Pancreas (tissue), 10 donors: ENCODE results near the gene LPO. TPM values are rescaled to one million over a fixed set of nuclear protein-coding genes. Genes with fewer than 3 reads are reported as not detected.

Experiments used
- ATAC-seq, 4 donors: fragments of 200-7000 bp; cut with Tn5 transposase; one replicate each; pipeline versions ENCODE4 v1.8.0 to v1.9.1; 2020; ENCODE audit warnings: mild to moderate bottlenecking in 4 of 4, moderate library complexity in 4 of 4
- DNase-seq, 6 donors: peaks; one replicate each; pipeline ENCODE4 v3.0.0-alpha.2; 2020
- FAIRE-seq: peaks from 2 replicates; lab custom pipeline; 2012; peaks lifted over from hg19 to GRCh38; lab: Jason Lieb, UNC
- H3K27ac ChIP-seq, 4 donors: fragments of 200-600 bp; sonication (generic); 1 replicate in 3 of 4; 2 replicates in 1 of 4; pipeline versions ENCODE4 v1.5.0 to v1.8.0; 2020
- H3K27me3 ChIP-seq, 4 donors: fragments of 200-600 bp; one replicate each; pipeline ENCODE4 v1.8.0; 2021
- H3K36me3 ChIP-seq, 3 donors: fragments of 200-600 bp; sonication (generic) in 1 of 3; one replicate each; pipeline versions ENCODE4 v1.5.0 to v1.8.0; 2020 to 2021
- H3K4me1 ChIP-seq, 3 donors: fragments of 200-600 bp; one replicate each; pipeline ENCODE4 v1.8.0; 2021
- H3K4me3 ChIP-seq, 4 donors: fragments of 200-600 bp; sonication (generic) in 2 of 4; one replicate each; pipeline versions ENCODE4 v1.5.0 to v1.8.0; 2020 to 2021
- H3K9me3 ChIP-seq, 4 donors: fragments of 200-600 bp; one replicate each; pipeline ENCODE4 v1.8.0; 2021
- WGBS, 2 donors: extraction: QIAGEN DNeasy Blood & Tissue Kit; methylation state at CpG; one replicate each; pipeline ENCODE4 v1.1.7; 2013; 5-methylcytosine and 5-hydroxymethylcytosine counted together
- intact Hi-C, 3 donors: fragments of 100-400 bp; cut with DNase I; formaldehyde crosslinking; loops; one replicate each; pipeline versions ENCODE4 v1.11.1 to v1.14.2; 2022
- polyA plus RNA-seq, 2 donors: library from polyadenylated mRNA; stranded (reverse); fragments of 200-250 nt; gene quantifications; one replicate each; pipeline ENCODE4 v1.2.3, GENCODE V29; 2013
- total RNA-seq, 6 donors: library from RNA; stranded (reverse); fragmentation: NEBNext Ultra II Directional in 4 of 6; extraction: Animal tissue kit (Norgen Biotek cat#: 25700) in 4 of 6; gene quantifications; one replicate each; pipeline versions ENCODE4 v1.2.1 to v1.2.4, GENCODE V29; 2021 to 2023
- TF ChIP-seq, protein P1 (sequence below), 4 donors: fragments of 200-600 bp; sonication (generic) in 3 of 4; IDR thresholded peaks; one replicate each; pipeline versions ENCODE4 v1.5.0 to v1.8.0; 2021; ENCODE audit warnings: antibody characterized with exemption in 4 of 4
- donor health status: healthy with polysubstance abuse.
- donor health status: DM: no; HTN: no; CAD: no; lungs with moderate emphysema.
- donor health status: DM: no; HTN: no; CAD: no.
- donor health status: control.
- donor health status: control.
- donor health status: Bipolar disorder and iron deficiency.
- donor health status: DM: yes; HTN: yes; CAD: no.
- donor health status: DM: no; HTN: no; CAD: no.
- donor health status: DM: no; HTN: no; CAD: no.
- donor health status: DM: yes; HTN: yes; CAD: no.

Gene LPO
- total and polyA plus RNA-seq, 8 donors = 0.08 to 0.23 TPM; not detected in 6

DNA sequence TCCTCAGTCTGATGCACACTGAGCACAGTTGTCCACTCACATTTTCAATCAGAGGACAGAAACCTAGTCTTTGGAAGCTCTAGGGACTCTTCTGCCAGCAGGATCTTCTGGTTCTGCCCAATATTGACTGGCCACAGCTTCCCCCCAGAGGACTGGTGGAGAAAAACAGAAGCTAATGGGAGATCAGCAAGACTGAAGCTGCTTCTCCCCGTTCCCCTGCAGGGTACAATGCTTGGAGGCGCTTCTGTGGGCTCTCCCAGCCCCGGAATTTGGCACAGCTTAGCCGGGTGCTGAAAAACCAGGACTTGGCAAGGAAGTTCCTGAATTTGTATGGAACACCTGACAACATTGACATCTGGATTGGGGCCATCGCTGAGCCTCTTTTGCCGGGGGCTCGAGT is 35.5 kb upstream of the LPO start:
- DNase-seq = no peak
- 80 to 84% methylated on average over 7 of the region's 7 CpGs for WGBS, 2 donors

DNA sequence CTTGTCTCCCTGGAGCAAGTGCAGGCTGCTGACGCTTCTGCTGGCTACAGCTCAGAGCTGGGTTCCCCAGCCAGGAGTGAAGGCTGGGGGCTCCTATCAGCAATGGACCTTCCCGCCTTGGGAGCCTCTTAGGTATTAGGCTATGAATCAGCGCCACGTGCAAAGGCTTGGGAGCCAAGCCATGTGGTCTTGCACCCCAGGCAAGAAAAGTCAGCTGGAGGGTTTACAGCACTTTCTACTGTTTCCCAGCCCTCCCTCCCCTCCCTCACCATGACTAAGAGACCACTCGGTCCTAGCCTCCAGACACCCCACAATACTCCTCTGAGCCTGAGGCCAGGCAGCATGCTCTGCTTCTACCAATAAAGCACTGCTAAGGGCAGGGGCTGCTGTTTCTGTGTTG is 33.6 kb upstream of the LPO start:
- intact Hi-C loops = no loop called here
- TF ChIP-seq, protein P1, sequence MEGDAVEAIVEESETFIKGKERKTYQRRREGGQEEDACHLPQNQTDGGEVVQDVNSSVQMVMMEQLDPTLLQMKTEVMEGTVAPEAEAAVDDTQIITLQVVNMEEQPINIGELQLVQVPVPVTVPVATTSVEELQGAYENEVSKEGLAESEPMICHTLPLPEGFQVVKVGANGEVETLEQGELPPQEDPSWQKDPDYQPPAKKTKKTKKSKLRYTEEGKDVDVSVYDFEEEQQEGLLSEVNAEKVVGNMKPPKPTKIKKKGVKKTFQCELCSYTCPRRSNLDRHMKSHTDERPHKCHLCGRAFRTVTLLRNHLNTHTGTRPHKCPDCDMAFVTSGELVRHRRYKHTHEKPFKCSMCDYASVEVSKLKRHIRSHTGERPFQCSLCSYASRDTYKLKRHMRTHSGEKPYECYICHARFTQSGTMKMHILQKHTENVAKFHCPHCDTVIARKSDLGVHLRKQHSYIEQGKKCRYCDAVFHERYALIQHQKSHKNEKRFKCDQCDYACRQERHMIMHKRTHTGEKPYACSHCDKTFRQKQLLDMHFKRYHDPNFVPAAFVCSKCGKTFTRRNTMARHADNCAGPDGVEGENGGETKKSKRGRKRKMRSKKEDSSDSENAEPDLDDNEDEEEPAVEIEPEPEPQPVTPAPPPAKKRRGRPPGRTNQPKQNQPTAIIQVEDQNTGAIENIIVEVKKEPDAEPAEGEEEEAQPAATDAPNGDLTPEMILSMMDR (IDR thresholded peaks at IDR 0.05) = no peak
- DNase-seq (no peak), FAIRE-seq (no peak), ATAC-seq (no peak)
- Histone ChIP-seq H3K27ac (no peak overlapping the region), H3K27me3 (no peaks in the 10 kb centered on the region), H3K9me3 (no peaks in the 10 kb centered on the region), H3K4me1 (no peaks in the 10 kb centered on the region), H3K4me3 (no peak overlapping the region), H3K36me3 (peaks cover 0 to 12% (median 0%) of the 10 kb centered on the region in 3 donors)
- WGBS, 2 donors = 84 to 93% methylated on average over 5 of the region's 5 CpGs

More for the DNA sequence above, 35.5 kb upstream of the LPO start:
- H3K27me3 ChIP-seq = peaks cover 0 to 4% (median 0%) of the 10 kb centered on the region in 4 donors
- H3K9me3 ChIP-seq = no peaks in the 10 kb centered on the region
- FAIRE-seq = no peak
- no peak overlapping the region for H3K27ac ChIP-seq
- TF ChIP-seq, protein P1 (IDR thresholded peaks at IDR 0.05) = no peak
- no peak for ATAC-seq
- no peaks in the 10 kb centered on the region for H3K4me1 ChIP-seq
- H3K36me3 ChIP-seq = peaks cover 0 to 6% (median 0%) of the 10 kb centered on the region in 3 donors
- no peak overlapping the region for H3K4me3 ChIP-seq
- intact Hi-C loops = no loop called here

DNA sequence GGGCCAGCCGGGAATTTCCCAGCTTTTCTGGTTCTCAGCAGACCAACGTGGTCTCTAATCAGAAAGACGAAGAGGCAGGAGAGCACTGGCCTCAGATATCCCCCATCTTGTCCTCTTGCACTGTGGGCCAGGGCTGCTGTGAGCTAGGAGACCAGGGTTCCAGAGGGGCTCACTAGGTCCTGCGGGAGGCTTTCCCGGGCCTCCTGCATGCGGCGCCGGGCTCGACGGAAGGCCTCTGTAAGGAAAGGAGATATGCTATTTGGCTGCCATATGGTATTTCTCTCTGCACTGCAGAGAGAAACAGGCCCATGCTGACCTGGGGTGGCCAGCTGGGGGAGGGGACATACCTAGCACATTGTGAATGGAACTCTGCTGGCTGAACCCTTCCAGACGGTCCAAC is 32.4 kb upstream of the LPO start:
- peaks cover 0 to 22% (median 0%) of the 10 kb centered on the region in 3 donors for H3K36me3 ChIP-seq
- no peak for FAIRE-seq

DNA sequence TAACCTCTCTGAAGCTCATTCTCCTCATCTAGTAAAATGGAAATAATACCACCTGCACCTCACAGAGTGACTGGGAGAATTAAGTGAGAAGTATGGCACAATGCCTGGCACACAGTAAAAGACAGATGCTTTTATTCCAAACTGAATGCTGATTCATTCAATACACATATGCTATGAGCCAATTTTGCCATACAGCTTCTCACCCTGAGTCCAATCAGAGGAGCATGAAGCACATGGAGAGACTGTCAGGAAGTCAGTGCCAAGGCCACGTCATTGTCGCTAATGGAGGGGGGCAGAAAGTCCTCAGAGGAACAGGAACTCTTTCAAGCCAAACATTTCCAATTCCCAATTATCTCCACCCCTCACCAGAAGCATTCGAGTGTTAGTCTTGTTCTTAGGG is 30.9 kb upstream of the LPO start:
- peaks cover 0 to 35% (median 0%) of the 10 kb centered on the region in 3 donors for H3K36me3 ChIP-seq
- H3K27ac ChIP-seq = no peak overlapping the region
- H3K9me3 ChIP-seq = no peaks in the 10 kb centered on the region
- WGBS, 2 donors = 85 to 86% methylated on average over 3 of the region's 3 CpGs
- no peak for DNase-seq
- no peak overlapping the region for H3K4me3 ChIP-seq
- TF ChIP-seq, protein P1 (IDR thresholded peaks at IDR 0.05) = no peak
- intact Hi-C loops = no loop called here
- H3K4me1 ChIP-seq = no peaks in the 10 kb centered on the region
- no peaks in the 10 kb centered on the region for H3K27me3 ChIP-seq
- no peak for ATAC-seq
- no peak for FAIRE-seq

More for the DNA sequence above, 32.4 kb upstream of the LPO start:
- no peak overlapping the region for H3K4me3 ChIP-seq
- H3K27me3 ChIP-seq = no peaks in the 10 kb centered on the region
- no peaks in the 10 kb centered on the region for H3K9me3 ChIP-seq
- DNase-seq (no peak), ATAC-seq (no peak)
- 89 to 95% methylated on average over 11 of the region's 11 CpGs for WGBS, 2 donors
- TF ChIP-seq, protein P1 (IDR thresholded peaks at IDR 0.05) = no peak
- intact Hi-C loops = no loop called here
- no peak overlapping the region for H3K27ac ChIP-seq
- no peaks in the 10 kb centered on the region for H3K4me1 ChIP-seq

DNA sequence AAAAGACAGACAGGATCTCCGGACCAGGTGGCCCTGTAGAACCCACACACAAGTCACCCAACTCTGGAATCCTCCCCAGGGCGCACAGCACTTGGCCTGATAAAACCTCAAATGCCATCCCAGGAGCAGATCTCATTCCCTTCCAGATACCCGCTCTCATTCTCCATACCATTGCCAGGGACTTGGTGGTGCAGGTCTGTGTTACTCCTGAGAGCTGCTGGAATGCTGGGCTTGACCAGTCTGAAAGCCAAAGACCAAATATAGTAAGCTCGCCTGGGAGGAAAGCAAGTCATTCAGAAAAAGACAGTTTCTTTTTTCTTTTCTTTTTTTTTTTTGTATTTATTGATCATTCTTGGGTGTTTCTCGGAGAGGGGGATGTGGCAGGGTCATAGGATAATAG is 30.0 kb upstream of the LPO start:
- H3K4me3 ChIP-seq = no peak overlapping the region
- DNase-seq (no peak), FAIRE-seq (no peak), ATAC-seq (no peak)
- H3K4me1 ChIP-seq = no peaks in the 10 kb centered on the region
- H3K9me3 ChIP-seq = no peaks in the 10 kb centered on the region
- intact Hi-C loops = no loop called here
- TF ChIP-seq, protein P1 (IDR thresholded peaks at IDR 0.05) = no peak
- peaks cover 0 to 44% (median 0%) of the 10 kb centered on the region in 3 donors for H3K36me3 ChIP-seq
- WGBS, 2 donors = 83 to 92% methylated on average over 5 of the region's 5 CpGs
- no peaks in the 10 kb centered on the region for H3K27me3 ChIP-seq
- H3K27ac ChIP-seq = no peak overlapping the region
